Cardiac muscle cell (in vitro differentiated cells and primary cell): ENCODE measurements around the gene NNMT. TPM values are rescaled to one million over a fixed set of nuclear protein-coding genes. Genes with fewer than 3 reads are reported as not detected.

ENCODE experiments used
- DNase-seq, 2 donors: peaks; one replicate each; pipeline versions ENCODE4 v3.0.0 to v3.0.0-alpha.2; 2010 to 2017; ENCODE audit warnings: low read depth in 1 of 2, low spot score in 1 of 2
- H3K27ac ChIP-seq: fragments of 200-600 bp; sonication (generic); 2 replicates; pipeline ENCODE4 v1.5.1; 2016
- H3K27me3 ChIP-seq: fragments of 200-600 bp; sonication (generic); 2 replicates; pipeline ENCODE4 v1.6.0; 2016; ENCODE audit warnings: control low read depth
- H3K36me3 ChIP-seq: fragments of 200-600 bp; sonication (generic); 2 replicates; pipeline ENCODE4 v1.5.1; 2016; ENCODE audit warnings: control low read depth
- H3K4me1 ChIP-seq: fragments of 200-600 bp; sonication (generic); 2 replicates; pipeline ENCODE4 v1.8.1; 2017; ENCODE audit warnings: low read depth, mild to moderate bottlenecking, mixed run types
- H3K4me3 ChIP-seq: fragments of 200-600 bp; sonication (generic); 2 replicates; pipeline ENCODE4 v1.5.1; 2016; ENCODE audit warnings: mild to moderate bottlenecking
- H3K9me3 ChIP-seq: fragments of 200-600 bp; sonication (generic); 2 replicates; pipeline ENCODE4 v1.5.1; 2017; ENCODE audit warnings: low read depth, mild to moderate bottlenecking, control low read depth
- polyA plus RNA-seq: library from polyadenylated mRNA; unstranded; fragments of >200 nt; fragmentation: Nextera tagmentation; extraction: Ambion mirVana; gene quantifications from 2 replicates; pipeline ENCODE4 v1.2.1, GENCODE V29; 2016
- total RNA-seq: library from RNA; depleted of rRNA; stranded (reverse); fragments of >200 nt; gene quantifications from 2 replicates; pipeline ENCODE4 v1.2.3, GENCODE V29; 2016
- TF ChIP-seq, protein P1 (sequence below): IDR thresholded peaks from 2 replicates; pipeline ENCODE4 v1.5.1; 2012; ENCODE audit warnings: low read depth, mild to moderate bottlenecking, low read length

Gene NNMT
- total and polyA plus RNA-seq, 2 experiments from 2014 or later, result 2.0 TPM; not detected in 1

- TF ChIP-seq, protein P1, sequence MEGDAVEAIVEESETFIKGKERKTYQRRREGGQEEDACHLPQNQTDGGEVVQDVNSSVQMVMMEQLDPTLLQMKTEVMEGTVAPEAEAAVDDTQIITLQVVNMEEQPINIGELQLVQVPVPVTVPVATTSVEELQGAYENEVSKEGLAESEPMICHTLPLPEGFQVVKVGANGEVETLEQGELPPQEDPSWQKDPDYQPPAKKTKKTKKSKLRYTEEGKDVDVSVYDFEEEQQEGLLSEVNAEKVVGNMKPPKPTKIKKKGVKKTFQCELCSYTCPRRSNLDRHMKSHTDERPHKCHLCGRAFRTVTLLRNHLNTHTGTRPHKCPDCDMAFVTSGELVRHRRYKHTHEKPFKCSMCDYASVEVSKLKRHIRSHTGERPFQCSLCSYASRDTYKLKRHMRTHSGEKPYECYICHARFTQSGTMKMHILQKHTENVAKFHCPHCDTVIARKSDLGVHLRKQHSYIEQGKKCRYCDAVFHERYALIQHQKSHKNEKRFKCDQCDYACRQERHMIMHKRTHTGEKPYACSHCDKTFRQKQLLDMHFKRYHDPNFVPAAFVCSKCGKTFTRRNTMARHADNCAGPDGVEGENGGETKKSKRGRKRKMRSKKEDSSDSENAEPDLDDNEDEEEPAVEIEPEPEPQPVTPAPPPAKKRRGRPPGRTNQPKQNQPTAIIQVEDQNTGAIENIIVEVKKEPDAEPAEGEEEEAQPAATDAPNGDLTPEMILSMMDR, result no peak
- H3K27ac ChIP-seq, result no peak overlapping the region
- no peaks in the 10 kb centered on the region for H3K4me1 ChIP-seq
- DNase-seq, result peak in 1 of 2 donors; percentile 72
- no peaks in the 10 kb centered on the region for H3K27me3 ChIP-seq
- H3K36me3 ChIP-seq, result no peaks in the 10 kb centered on the region
- no peak overlapping the region for H3K4me3 ChIP-seq
- no peaks in the 10 kb centered on the region for H3K9me3 ChIP-seq
Measured at GRCh38 chr11:114285599-114285998, 10.6 kb upstream of the NNMT start.

- Histone ChIP-seq H3K36me3 (no peaks in the 10 kb centered on the region), H3K9me3 (no peaks in the 10 kb centered on the region), H3K27ac (no peak overlapping the region), H3K27me3 (no peaks in the 10 kb centered on the region), H3K4me1 (no peaks in the 10 kb centered on the region), H3K4me3 (no peak overlapping the region)
- DNase-seq, result no peak
- TF ChIP-seq, protein P1, result no peak
Measured at GRCh38 chr11:114286229-114286628, 10.0 kb upstream of the NNMT start.

- no peak overlapping the region for H3K27ac ChIP-seq
- no peaks in the 10 kb centered on the region for H3K9me3 ChIP-seq
- DNase-seq, result no peak
- H3K36me3 ChIP-seq, result no peaks in the 10 kb centered on the region
- no peak overlapping the region for H3K4me3 ChIP-seq
- peaks cover 6% of the 10 kb centered on the region for H3K4me1 ChIP-seq
- H3K27me3 ChIP-seq, result no peaks in the 10 kb centered on the region
- TF ChIP-seq, protein P1, result no peak
Measured at GRCh38 chr11:114287154-114287553, 9.0 kb upstream of the NNMT start.

DNA sequence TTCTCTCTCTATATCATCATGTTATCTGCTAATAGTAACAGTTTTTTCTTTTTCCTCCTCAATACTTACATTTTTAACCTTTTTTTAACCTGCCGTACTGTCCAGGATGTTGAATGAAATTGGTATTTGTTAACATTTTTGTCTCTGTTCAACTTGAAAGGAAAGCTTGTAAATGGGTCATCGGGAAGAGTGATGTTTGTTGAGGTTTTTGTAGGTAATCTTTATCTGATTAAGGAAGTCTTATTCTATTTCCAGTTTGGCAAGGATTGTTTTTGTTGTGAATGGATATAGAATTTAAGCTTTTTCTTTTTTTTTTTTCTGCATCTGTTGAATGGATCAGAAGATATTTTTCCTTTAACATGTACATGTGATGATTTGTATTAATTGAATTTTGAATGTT lies 8.1 kb upstream of the NNMT start:
- TF ChIP-seq, protein P1, result no peak
- Histone ChIP-seq H3K9me3 (no peaks in the 10 kb centered on the region), H3K4me3 (no peak overlapping the region), H3K36me3 (no peaks in the 10 kb centered on the region), H3K4me1 (peaks cover 6% of the 10 kb centered on the region), H3K27me3 (no peaks in the 10 kb centered on the region), H3K27ac (no peak overlapping the region)
- DNase-seq, result no peak

GRCh38 chr11:114289779-114290178 lies 6.4 kb upstream of the NNMT start:
- H3K4me1 ChIP-seq, result peaks cover 6% of the 10 kb centered on the region
- H3K4me3 ChIP-seq, result no peak overlapping the region
- no peaks in the 10 kb centered on the region for H3K36me3 ChIP-seq
- no peak for DNase-seq
- H3K9me3 ChIP-seq, result no peaks in the 10 kb centered on the region
- TF ChIP-seq, protein P1, result no peak
- H3K27me3 ChIP-seq, result no peaks in the 10 kb centered on the region
- H3K27ac ChIP-seq, result no peak overlapping the region
